ENCODE results near the gene PRKRIP1.

DNA sequence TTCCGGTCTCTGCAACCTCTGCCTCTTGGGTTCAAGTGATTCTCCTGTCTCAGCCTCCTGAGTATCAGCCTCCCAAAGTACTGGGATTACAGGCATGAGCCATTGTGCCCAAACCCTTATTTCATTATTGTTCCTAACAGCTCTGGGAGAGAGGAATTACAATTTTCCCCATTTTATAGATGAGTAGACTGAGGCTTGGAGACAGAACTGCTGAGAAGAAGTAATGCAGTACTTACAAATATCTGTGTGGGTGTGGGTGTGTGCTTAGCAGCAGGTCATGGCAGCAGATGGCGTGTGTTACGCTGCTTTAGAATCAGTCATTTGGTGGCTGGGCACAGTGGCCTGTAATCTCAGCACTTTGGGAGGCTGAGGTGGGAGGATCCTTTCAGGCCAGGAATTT, 7.4 kb downstream of the PRKRIP1 start:
- no peak for TF ChIP-seq POLR2A (IDR thresholded peaks at IDR 0.05)
- TF ChIP-seq, protein P1, sequence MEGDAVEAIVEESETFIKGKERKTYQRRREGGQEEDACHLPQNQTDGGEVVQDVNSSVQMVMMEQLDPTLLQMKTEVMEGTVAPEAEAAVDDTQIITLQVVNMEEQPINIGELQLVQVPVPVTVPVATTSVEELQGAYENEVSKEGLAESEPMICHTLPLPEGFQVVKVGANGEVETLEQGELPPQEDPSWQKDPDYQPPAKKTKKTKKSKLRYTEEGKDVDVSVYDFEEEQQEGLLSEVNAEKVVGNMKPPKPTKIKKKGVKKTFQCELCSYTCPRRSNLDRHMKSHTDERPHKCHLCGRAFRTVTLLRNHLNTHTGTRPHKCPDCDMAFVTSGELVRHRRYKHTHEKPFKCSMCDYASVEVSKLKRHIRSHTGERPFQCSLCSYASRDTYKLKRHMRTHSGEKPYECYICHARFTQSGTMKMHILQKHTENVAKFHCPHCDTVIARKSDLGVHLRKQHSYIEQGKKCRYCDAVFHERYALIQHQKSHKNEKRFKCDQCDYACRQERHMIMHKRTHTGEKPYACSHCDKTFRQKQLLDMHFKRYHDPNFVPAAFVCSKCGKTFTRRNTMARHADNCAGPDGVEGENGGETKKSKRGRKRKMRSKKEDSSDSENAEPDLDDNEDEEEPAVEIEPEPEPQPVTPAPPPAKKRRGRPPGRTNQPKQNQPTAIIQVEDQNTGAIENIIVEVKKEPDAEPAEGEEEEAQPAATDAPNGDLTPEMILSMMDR (IDR thresholded peaks at IDR 0.05), result no peak
